ENCODE data around the gene NDUFB10. TPM values are rescaled to one million over a fixed set of nuclear protein-coding genes. Genes with fewer than 3 reads are reported as not detected.
A peak's percentile ranks its signal among the peaks of the same experiment; 100 is the strongest.

The NDUFB10 gene
- total RNA-seq, 4 donors from 2014 or later, result 172 to 215 (median 189) TPM

- Histone ChIP-seq H3K27me3 (peaks cover 11 to 94% (median 17%) of the 10 kb centered on the region in 4 donors), H3K36me3 (no peaks in the 10 kb centered on the region), H3K4me3 (no peak overlapping the region), H3K9me3 (no peaks in the 10 kb centered on the region), H3K4me1 (peaks cover 32 to 66% (median 34%) of the 10 kb centered on the region in 3 donors), H3K27ac (no peak overlapping the region)
- intact Hi-C loops (cut with DNase I), result loop anchor here (5.0 kb wide), 1 partner anchor 58 kb away; no protein-coding TSS in a partner anchor
- DNase-seq, result no peak
- WGBS, 2 donors, result 14 to 23% methylated on average over 8 to 15 of the region's 15 CpGs
- TF ChIP-seq CTCF (IDR thresholded peaks at IDR 0.05) (no peak), POLR2A (IDR thresholded peaks at IDR 0.05) (no peak)
These were observed 38.6 kb upstream of the NDUFB10 start for GRCh38 chr16:1920727-1921171.

GRCh38 chr16:1922357-1922756 lies 37.0 kb upstream of the NDUFB10 start:
- no peak for DNase-seq
- Histone ChIP-seq H3K4me1 (peaks cover 18 to 50% (median 24%) of the 10 kb centered on the region in 3 donors), H3K27me3 (peaks cover 11 to 83% (median 16%) of the 10 kb centered on the region in 4 donors), H3K36me3 (no peaks in the 10 kb centered on the region), H3K4me3 (no peak overlapping the region), H3K9me3 (no peaks in the 10 kb centered on the region), H3K27ac (no peak overlapping the region)
- 63 to 76% methylated on average over 8 of the region's 8 CpGs for WGBS, 2 donors
- TF ChIP-seq POLR2A (IDR thresholded peaks at IDR 0.05), result no peak
- no peak for TF ChIP-seq CTCF (IDR thresholded peaks at IDR 0.05)
- intact Hi-C loops (cut with DNase I), result loop anchor here (5.0 kb wide), 1 partner anchor 60 kb away; no protein-coding TSS in a partner anchor

GRCh38 chr16:1923299-1924034 lies 35.9 kb upstream of the NDUFB10 start:
- Histone ChIP-seq H3K36me3 (no peaks in the 10 kb centered on the region), H3K27ac (peak overlapping the region in 3 of 4 donors; percentile 2 to 47 (median 30)), H3K4me1 (peaks cover 13 to 43% (median 17%) of the 10 kb centered on the region in 3 donors), H3K27me3 (peaks cover 11 to 72% (median 14%) of the 10 kb centered on the region in 4 donors), H3K4me3 (no peak overlapping the region), H3K9me3 (no peaks in the 10 kb centered on the region)
- no peak for DNase-seq
- WGBS, 2 donors, result 57 to 58% methylated on average over 3 to 5 of the region's 24 CpGs
- intact Hi-C loops (cut with DNase I), result loop anchor here (5.0 kb wide), 1 partner anchor 61 kb away; no protein-coding TSS in a partner anchor
- TF ChIP-seq POLR2A (IDR thresholded peaks at IDR 0.05), result no peak
- peak in 4 of 6 experiments; percentile 26 to 39 (median 30) for TF ChIP-seq CTCF (IDR thresholded peaks at IDR 0.05)

- intact Hi-C loops (cut with DNase I), result loop anchor here (5.0 kb wide), 1 partner anchor 62 kb away; no protein-coding TSS in a partner anchor
- H3K27ac ChIP-seq, result peak overlapping the region in 3 of 4 donors; percentile 2 to 47 (median 30)
- 40 to 90% methylated on average over 3 to 5 of the region's 5 CpGs for WGBS, 2 donors
- TF ChIP-seq CTCF (IDR thresholded peaks at IDR 0.05), result no peak
- TF ChIP-seq POLR2A (IDR thresholded peaks at IDR 0.05), result no peak
- no peaks in the 10 kb centered on the region for H3K9me3 ChIP-seq
- peaks cover 11 to 43% (median 15%) of the 10 kb centered on the region in 3 donors for H3K4me1 ChIP-seq
- DNase-seq, result no peak
- no peak overlapping the region for H3K4me3 ChIP-seq
- H3K36me3 ChIP-seq, result no peaks in the 10 kb centered on the region
- H3K27me3 ChIP-seq, result peaks cover 6 to 66% (median 12%) of the 10 kb centered on the region in 4 donors
These were observed 35.2 kb upstream of the NDUFB10 start for GRCh38 chr16:1924095-1924494.

- no peaks in the 10 kb centered on the region for H3K36me3 ChIP-seq
- peaks cover 21 to 42% (median 24%) of the 10 kb centered on the region in 3 donors for H3K4me1 ChIP-seq
- 65 to 68% methylated on average over 3 to 6 of the region's 11 CpGs for WGBS, 2 donors
- TF ChIP-seq POLR2A (IDR thresholded peaks at IDR 0.05), result no peak
- no peak for TF ChIP-seq CTCF (IDR thresholded peaks at IDR 0.05)
- no peak overlapping the region for H3K4me3 ChIP-seq
- DNase-seq, result no peak
- intact Hi-C loops (cut with DNase I), result loop anchor here (5.0 kb wide), 1 partner anchor 54 kb away; the partner anchor contains the start of gene MEIOB
- H3K9me3 ChIP-seq, result no peaks in the 10 kb centered on the region
- no peak overlapping the region for H3K27ac ChIP-seq
- peaks cover 0 to 44% (median 0%) of the 10 kb centered on the region in 4 donors for H3K27me3 ChIP-seq
These were observed 33.1 kb upstream of the NDUFB10 start for GRCh38 chr16:1926271-1926670.

Measured in esophagus squamous epithelium (tissue), 5 donors.